IPS-18c (cell line): ENCODE measurements around the gene TXNDC15.

Experiments used
- H3K4me3 ChIP-seq: 2 replicates; pipeline ENCODE4 v1.7.0; 2013; ENCODE audit warnings: low read depth, mild to moderate bottlenecking, low read length, moderate library complexity; ENCODE audit not compliant: insufficient read depth
- H3K9me3 ChIP-seq: one replicate; pipeline ENCODE4 v1.6.1; 2013; ENCODE audit warnings: mild to moderate bottlenecking, low read length, moderate library complexity; ENCODE audit not compliant: control insufficient read depth, insufficient read depth

TXNDC15 gene

GRCh38 chr5:134944630-134945029 is 70.5 kb downstream of the TXNDC15 start:
- H3K4me3 ChIP-seq: no peak overlapping the region

DNA sequence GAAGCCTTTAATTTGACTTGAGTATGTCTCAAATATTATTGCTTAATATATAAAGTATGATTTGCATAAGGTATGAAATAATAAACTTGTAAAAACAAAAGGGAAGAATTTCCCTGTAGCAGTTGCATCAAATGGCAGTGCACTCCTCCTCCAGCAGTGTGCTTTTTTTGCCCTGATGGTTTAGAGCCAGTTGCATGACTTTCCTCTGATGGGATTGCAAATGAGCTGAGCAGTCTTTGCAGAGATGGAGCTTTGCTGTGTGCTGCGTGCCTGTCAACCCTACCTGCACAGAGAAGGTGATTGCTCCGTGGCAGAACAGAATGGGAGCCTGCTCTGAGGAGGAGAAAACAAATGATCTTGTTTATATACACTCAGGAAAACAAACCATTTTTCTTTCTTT is 70.9 kb downstream of the TXNDC15 start:
- H3K9me3 ChIP-seq: no peaks in the 10 kb centered on the region
- H3K4me3 ChIP-seq: no peak overlapping the region

More at GRCh38 chr5:134944630-134945029, 70.5 kb downstream of the TXNDC15 start:
- H3K9me3 ChIP-seq: no peaks in the 10 kb centered on the region

DNA sequence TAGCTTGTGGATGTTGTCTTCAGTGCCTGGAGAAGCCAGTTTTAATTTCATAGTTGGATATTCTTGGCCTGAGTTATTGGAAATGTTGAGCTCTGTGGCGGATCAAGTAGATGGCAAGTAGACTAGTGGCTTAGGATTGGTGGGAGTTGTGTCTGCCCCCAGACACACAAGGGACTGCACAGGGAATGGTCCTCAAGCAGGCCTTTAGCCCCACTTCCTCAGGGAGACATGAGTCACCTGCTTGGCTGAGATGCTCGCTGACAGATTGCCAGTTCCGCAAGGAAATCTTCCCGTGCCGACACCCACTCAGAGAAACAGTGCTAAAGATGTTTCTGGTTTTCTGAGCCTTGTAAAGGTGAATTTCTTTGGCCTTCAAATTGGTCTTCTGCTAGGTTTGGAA is 74.7 kb downstream of the TXNDC15 start:
- Histone ChIP-seq H3K4me3 (no peak overlapping the region), H3K9me3 (no peaks in the 10 kb centered on the region)

GRCh38 chr5:134949316-134949715 is 75.1 kb downstream of the TXNDC15 start:
- Histone ChIP-seq H3K9me3 (no peaks in the 10 kb centered on the region), H3K4me3 (no peak overlapping the region)
